Myocyte (in vitro differentiated cells): ENCODE measurements around the gene CNTNAP2. TPM values are rescaled to one million over a fixed set of nuclear protein-coding genes. Genes with fewer than 3 reads are reported as not detected.

ENCODE experiments used
- DNase-seq: peaks from one replicate; pipeline ENCODE4 v3.0.0-alpha.2; 2012; ENCODE audit warnings: low read depth
- total RNA-seq: library from RNA; depleted of rRNA; stranded (reverse); fragments of >200 nt; gene quantifications from 2 replicates; pipeline ENCODE4 v1.2.3, GENCODE V29; 2014

Gene CNTNAP2
- total RNA-seq, 1 donor from 2014 or later = not detected

DNA sequence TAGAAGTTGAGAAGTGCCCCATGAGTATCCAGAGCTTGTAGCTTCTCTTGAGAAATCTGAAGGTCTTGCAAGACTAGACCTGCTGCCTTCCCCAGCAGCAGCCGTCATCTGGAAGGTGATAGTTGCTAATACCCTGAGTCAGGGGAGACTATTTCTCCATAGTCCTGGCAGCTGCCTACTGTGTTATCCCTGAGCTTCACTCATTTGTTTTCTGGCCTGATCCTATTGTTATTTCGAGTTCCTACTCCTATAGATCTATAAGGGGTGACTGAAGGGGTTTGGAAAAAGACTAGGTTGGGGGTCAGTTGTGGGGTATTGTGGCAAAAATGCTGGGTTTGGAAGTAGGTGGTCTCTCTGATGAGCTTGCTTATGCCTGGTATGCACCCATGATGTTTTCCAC lies 297.8 kb downstream of the CNTNAP2 start:
- DNase-seq = no peak

DNA sequence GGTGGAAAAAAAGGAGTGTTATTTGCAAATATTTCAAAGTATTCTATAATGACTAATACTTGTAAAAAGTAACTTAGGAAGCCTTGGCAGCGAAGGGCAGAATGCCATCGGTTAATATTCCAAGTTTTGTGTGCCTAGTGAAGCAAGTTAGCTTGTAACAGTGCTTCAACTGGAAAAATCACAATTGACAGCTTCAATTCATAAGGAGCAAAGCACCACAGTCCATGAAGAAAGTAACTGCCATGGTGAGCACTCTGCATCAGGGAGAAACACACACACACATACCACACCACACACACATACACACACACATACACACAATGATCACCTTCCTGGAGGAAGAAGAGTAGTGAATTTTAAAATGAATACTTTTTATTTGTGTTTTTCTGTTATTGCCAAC lies 298.3 kb downstream of the CNTNAP2 start:
- DNase-seq = no peak

- no peak for DNase-seq
Measured at GRCh38 chr7:146417176-146417575, 300.6 kb downstream of the CNTNAP2 start.

DNA sequence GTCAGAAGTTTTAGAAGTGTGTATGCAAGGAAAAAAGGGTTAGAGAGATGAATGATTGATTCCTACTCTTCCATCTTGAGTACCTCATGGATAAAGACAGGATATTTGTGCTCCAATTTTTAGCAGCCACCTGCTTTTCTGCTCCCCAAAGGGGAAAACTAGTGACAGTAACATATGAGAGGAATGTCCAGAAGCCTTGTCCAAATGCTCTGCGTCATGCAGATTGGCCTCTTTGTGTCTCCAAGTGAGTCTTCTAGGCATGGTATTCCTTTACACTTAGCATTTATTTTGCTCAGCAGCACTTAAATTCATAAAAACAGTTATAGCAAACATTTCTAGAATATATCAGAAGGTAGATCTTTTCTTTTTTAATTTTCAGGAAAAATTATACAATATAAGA lies 306.8 kb downstream of the CNTNAP2 start:
- no peak for DNase-seq

DNA sequence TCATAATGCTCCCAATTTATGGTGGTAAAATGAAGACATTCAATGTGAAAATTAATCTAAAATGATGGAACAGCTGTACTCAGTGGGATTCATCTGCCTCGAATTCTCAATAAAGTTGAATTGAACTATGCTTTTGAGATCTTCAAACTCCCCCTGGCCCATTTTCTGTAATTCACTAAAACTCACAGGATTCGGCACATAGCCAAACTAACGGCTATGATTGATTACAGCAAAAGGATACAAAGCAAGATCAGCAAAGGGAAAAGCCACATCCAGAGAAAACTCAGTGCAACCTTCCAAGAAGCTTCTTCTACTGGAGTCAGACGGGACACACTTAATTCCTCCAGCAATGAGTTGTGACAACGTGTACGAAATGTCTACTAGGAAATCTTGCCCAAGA lies 307.5 kb downstream of the CNTNAP2 start:
- no peak for DNase-seq

- DNase-seq = no peak
Measured at GRCh38 chr7:146433501-146433900, 316.9 kb downstream of the CNTNAP2 start.

DNA sequence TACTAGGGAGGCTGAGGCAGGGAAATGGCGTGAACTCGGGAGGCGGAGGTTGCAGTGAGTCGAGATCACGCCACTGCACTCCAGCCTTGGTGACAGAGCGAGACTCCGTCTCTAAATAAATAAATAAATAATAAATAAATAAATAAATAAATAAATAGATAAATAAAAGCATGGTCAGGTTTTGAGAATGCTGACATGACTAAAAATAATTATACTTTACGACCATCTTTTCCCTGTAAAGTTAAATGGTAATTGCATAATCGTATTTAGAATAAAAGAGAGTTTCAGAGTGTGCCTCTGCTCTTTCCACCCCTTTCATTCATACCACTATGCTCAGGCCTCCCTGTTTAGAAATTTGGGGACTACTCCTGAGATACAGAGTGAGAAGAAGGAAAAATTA lies 326.5 kb downstream of the CNTNAP2 start:
- no peak for DNase-seq

GRCh38 chr7:146449625-146450024 lies 333.0 kb downstream of the CNTNAP2 start:
- DNase-seq = no peak

GRCh38 chr7:146455091-146455655 lies 338.6 kb downstream of the CNTNAP2 start:
- DNase-seq = no peak

- DNase-seq = no peak
Measured at GRCh38 chr7:146479040-146479439, 362.4 kb downstream of the CNTNAP2 start.

GRCh38 chr7:146486519-146486918 lies 369.9 kb downstream of the CNTNAP2 start:
- no peak for DNase-seq

DNA sequence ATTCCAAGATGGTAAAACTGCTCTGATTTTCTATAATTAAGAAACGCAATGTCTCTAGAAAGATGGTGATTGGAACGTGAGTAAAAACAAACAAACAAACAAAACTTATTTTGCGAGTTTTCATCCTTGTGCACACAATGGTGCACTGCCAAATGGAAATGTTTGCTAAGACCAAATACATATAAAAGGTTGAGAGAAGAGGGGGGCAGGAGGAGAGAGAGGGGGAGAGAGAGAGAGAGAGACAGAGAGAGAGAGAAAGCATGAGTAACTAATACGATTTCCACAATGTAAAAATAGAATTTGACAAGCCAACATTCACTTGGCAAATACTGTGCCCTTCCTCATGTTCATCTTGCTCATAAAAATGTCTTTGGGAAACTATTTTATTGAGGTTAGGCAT lies 375.4 kb downstream of the CNTNAP2 start:
- DNase-seq = no peak

DNA sequence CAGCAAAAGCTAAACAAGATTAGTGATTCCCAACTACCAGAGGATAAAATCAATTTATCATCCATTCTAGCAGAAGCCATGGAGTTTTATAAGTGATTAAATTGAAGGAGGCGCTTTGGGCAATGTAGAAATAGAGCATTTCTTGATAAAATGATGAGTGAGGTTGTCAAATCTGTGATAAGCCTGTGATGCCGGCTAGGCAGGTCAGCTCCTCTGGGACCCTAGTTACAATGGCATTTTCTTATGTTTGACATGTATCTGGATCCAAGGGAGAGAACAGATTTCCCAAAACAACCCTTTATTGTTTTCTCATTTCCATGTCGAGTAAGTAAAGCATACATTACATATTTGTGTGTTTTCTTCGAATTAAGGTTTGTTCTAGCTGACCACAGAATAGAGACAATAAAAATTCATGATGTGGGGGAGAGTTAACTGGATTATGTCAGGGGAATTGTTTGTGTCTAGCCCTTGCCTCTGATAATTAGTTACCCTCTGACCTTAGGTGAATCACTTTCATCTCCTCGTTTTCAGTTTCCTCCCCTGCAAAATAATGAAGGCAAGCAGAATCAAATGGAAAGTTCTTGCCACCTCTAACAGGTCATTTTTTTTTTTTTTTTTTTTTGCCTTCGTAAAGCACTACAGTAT lies 378.5 kb downstream of the CNTNAP2 start:
- DNase-seq = no peak

GRCh38 chr7:146496657-146497056 lies 380.1 kb downstream of the CNTNAP2 start:
- no peak for DNase-seq

GRCh38 chr7:146499970-146500369 lies 383.4 kb downstream of the CNTNAP2 start:
- DNase-seq = no peak

DNA sequence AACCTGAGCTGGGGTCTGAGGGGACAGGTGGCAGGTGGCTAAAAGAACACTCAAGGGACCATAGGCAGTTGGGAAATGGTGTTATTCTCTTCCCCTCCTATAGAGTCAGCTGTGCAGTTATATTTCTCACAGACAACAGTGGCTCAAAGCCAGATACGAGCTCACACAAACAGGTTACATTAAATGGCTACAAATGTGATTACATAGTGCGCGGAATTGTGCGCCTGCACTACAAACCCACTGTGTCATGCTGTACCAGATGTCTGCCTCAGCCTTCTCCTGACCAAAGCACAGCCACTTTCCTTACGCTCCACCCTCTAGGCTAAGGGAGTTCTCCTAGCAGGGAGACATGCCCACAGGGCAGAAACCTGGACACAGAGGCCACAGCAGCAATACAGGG lies 387.2 kb downstream of the CNTNAP2 start:
- no peak for DNase-seq

DNA sequence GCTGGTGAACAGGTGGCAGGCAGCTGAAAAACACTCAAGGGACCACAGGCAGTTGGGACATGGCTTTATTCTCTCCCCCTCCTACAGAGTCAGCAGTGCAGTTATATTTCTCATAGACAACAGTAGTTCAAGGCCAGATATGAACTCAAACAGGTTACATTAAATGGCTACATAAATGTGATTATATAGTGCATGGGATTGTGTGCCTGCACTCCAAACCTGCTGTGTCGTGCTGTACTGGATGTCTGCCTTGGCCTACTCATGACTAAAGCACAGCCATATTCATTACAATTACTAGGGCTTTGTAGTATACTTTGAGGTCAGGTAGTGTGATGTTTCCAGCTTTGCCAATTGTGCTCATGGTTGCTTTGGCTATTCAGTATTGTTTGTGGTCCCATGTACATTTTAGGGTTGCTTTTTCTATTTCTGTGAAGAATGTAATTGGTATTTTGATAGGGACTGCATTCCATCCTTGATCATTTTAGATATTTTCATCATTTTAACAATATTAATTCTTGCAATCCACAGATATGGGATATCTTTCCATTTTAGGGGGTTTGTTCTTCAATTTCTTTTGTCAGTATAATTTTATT lies 393.6 kb downstream of the CNTNAP2 start:
- DNase-seq = no peak

DNA sequence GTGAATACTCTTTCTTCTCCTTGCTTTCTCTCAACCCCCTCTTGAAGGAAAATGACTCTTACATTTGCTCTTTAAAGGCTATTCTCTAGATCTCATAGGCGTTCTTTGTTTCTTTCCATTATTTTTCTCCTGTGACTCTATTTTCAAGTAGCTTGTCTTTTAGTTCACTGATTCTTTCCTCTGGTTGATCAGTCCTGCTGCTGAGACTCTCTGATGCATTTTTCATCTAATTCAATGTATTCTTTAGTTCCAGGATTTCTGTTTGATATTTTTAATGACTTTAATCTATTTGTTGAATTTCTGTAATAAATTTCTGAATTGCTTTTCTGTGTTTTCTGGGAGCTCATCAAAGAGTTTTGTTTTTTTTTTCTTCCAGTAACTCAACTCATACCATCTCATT lies 397.7 kb downstream of the CNTNAP2 start:
- DNase-seq = no peak

DNA sequence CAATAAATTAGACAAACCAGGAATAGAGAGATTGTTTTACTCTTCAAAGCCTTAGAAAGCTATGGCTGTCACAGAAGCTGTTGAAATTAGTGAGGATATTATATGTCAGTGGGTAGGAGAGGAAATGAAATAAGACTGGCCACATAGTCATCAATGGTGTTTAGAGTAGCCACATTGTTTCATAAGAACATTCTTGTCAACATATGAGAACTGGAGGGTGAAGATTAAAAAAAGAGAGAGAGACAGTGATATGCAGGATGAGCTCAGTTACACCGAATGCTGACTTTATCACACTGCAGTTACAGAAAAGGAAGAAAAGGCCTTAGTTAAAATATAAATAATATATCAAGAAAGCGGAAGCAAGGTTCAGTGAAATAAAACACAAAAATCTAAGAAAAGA lies 412.0 kb downstream of the CNTNAP2 start:
- DNase-seq = no peak

GRCh38 chr7:146539836-146540235 lies 423.2 kb downstream of the CNTNAP2 start:
- DNase-seq = no peak

DNA sequence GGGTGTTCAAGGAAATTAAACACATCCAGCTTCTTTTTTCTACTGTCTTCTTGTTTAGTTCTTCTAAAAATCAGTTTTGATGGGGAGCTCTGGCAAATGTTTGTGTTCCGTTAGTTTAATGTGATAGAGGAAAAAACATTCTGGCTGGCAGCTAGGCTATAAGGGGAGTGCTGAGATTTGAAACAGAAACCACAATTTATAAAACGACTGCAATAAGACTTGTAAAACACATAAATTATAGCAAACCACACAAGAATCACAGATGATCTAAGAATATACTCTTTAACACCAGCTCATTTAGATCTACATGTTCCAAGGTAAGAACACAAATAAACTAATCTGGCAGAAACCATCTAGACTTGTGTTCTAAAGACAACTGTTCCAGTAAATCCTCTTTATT lies 425.5 kb downstream of the CNTNAP2 start:
- no peak for DNase-seq

GRCh38 chr7:146544748-146545147 lies 428.1 kb downstream of the CNTNAP2 start:
- DNase-seq = no peak

- no peak for DNase-seq
Measured at GRCh38 chr7:146548816-146549215, 432.2 kb downstream of the CNTNAP2 start.
